Measurements from ENCODE around the gene TYK2.

GRCh38 chr19:10417541-10418234, 37.3 kb upstream of the TYK2 start:
- TF ChIP-seq CTCF (IDR thresholded peaks at IDR 0.05) (no peak), POLR2A (IDR thresholded peaks at IDR 0.05) (no peak)

Data from tibial nerve (tissue), 3 donors.